Kidney epithelial cell (primary cell): ENCODE data around the gene PTP4A2. TPM values are rescaled to one million over a fixed set of nuclear protein-coding genes. Genes with fewer than 3 reads are reported as not detected.

Experiments used
- DNase-seq: peaks from one replicate; pipeline ENCODE4 v3.0.0-alpha.2; 2010; ENCODE audit warnings: low read depth
- H3K27me3 ChIP-seq: 2 replicates; pipeline ENCODE4 v1.6.0; 2011; ENCODE audit warnings: low read length; ENCODE audit not compliant: control insufficient read depth, insufficient read depth
- H3K36me3 ChIP-seq: 2 replicates; pipeline ENCODE4 v1.5.1; 2011; ENCODE audit warnings: low read length; ENCODE audit not compliant: control insufficient read depth, insufficient read depth
- H3K4me3 ChIP-seq: 2 replicates; pipeline ENCODE4 v1.5.1; 2011; ENCODE audit warnings: low read depth, mild to moderate bottlenecking, control low read depth, low read length
- CTCF ChIP-seq: IDR thresholded peaks from 2 replicates; pipeline ENCODE4 v1.5.1; 2011; ENCODE audit warnings: mild to moderate bottlenecking, moderate library complexity, low read length, control low read depth, inconsistent platforms; ENCODE audit not compliant: insufficient read depth, poor library complexity, severe bottlenecking
- total RNA-seq: library from RNA; depleted of rRNA; stranded (reverse); fragments of >200 nt; gene quantifications from 2 replicates; pipeline ENCODE4 v1.2.3, GENCODE V29; 2015

Gene PTP4A2
- total RNA-seq, 1 donor from 2014 or later, result 346 TPM

DNA sequence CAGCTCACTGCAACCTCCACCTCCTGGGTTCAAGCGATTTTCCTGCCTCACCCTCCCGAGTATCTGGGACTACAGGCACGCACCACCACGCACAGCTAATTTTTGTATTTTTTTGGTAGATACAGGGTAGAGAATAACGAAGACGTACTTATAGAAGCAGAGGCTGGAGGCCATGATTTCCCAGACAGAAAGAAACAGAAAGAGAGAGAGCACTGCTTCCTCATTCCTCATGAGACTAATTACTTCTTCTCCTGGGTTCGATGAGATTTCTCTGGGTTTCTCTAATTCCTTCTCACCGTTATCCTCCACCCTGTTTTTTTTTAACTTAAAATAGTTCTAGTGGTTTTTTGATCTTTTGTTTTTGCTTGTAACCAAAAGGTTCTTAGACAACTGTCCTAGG lies 23.4 kb upstream of the PTP4A2 start:
- Histone ChIP-seq H3K4me3 (no peak overlapping the region), H3K36me3 (no peaks in the 10 kb centered on the region), H3K27me3 (no peaks in the 10 kb centered on the region)
- TF ChIP-seq CTCF, result no peak
- no peak for DNase-seq

DNA sequence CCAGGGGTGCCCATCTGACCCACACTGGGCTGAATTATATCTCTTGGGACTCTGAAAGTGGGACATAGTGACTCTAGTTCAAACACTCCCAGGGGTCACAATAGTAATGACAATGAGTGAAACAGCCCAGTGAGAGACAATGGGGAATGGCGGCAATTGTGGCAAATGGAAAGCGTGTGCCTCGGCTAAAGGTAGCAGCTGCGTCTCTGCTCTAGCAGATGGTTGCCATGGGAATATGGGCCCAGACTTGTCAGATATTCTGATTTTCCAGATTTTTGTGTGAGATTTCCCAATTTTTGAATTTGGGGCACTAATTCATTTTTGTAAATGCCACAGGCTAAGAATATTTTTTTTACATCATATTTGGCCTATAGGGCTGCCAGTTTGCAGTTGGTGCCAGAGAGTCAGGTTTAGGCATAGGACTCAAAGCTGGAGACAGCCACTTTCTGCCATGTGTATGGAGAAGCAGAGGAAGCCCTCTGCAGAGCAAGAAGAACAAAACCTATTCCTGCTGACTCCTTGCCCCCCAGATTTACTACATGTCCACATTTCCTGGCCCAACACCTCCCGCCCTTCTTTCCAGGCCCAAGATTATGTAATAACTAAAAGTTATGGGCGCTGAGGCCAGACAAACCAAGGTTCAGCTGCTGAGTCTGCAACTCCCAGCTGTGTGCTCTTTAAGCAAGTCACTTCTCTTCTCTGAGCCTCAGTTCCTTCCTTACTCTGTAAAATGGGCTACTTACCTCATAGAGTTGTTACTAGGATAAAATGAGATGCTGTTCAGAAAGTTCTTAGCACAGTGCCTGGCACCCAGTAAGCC lies 21.6 kb upstream of the PTP4A2 start:
- no peak for TF ChIP-seq CTCF
- no peak for DNase-seq
- H3K4me3 ChIP-seq, result no peak overlapping the region
- no peaks in the 10 kb centered on the region for H3K27me3 ChIP-seq
- no peaks in the 10 kb centered on the region for H3K36me3 ChIP-seq

- Histone ChIP-seq H3K4me3 (no peak overlapping the region), H3K36me3 (no peaks in the 10 kb centered on the region), H3K27me3 (no peaks in the 10 kb centered on the region)
- no peak for TF ChIP-seq CTCF
- no peak for DNase-seq
These were observed 19.8 kb upstream of the PTP4A2 start for GRCh38 chr1:31957701-31958674.

DNA sequence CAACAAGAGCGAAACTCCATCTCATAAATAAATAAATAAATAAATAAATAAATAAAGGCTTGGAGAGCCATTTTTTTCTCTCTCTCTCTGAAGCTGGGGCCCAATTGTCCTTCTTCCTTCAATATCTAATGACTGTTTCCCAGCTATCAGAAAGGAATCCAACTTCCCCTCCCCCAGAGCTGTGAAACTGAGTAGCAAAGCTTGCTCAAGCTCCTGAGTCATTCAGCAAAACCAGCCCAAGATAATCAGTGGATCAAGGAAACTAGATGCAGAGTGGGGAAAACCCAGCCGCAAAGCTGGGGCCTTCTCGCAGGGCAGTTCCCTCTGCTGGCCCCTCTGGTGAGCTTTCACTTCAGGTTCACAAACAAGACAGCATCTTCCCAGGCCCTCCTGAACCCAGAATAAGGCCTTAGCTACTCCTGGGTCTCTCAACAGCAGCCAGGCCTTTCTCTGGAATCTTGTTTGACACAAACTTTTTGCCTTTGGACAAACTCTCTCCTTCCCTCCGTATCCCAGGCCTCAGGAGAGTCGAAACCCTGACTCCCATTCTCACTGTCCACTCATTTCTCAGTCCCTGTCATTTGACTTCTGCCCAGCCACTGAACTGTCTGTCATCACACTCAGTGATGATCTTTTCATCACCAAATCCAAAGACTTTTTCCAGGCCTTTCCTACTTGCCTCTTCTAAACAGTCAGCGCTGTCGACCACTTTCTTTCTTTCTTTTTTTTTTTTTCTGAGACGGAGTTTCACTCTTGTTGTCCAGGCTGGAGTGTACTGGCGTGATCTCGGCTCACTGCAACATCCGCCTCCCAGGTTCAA lies 18.0 kb upstream of the PTP4A2 start:
- no peak overlapping the region for H3K4me3 ChIP-seq
- peak; percentile 64 for TF ChIP-seq CTCF
- H3K27me3 ChIP-seq, result no peaks in the 10 kb centered on the region
- no peaks in the 10 kb centered on the region for H3K36me3 ChIP-seq
- DNase-seq, result peak; percentile 98

GRCh38 chr1:31954607-31955283 lies 16.6 kb upstream of the PTP4A2 start:
- no peak for TF ChIP-seq CTCF
- Histone ChIP-seq H3K36me3 (no peaks in the 10 kb centered on the region), H3K27me3 (no peaks in the 10 kb centered on the region), H3K4me3 (no peak overlapping the region)
- DNase-seq, result peak; percentile 70
